Measurements from ENCODE around the gene FEM1A. TPM values are rescaled to one million over a fixed set of nuclear protein-coding genes. Genes with fewer than 3 reads are reported as not detected.

Gene FEM1A
- total RNA-seq, 1 donor from 2014 or later: 46.5 TPM

DNA sequence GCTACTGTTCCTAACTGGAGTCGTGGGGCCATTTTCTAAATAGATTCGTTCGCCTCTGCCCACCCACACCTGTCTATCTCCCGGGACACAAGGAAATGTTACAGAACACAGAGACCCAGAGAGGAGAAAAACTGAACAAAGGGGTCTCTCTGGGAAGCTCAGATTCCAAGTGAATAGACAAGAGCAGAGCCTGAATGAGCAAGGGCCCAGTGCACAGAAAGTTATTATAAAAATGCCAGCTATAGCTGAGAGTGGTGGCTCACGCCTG lies 27.2 kb upstream of the FEM1A start:
- intact Hi-C loops (cut with micrococcal nuclease): no loop called here
- H3K9me3 ChIP-seq (replicated peaks): no peaks in the 10 kb centered on the region
- H3K4me3 ChIP-seq: no peak overlapping the region
- H3K36me3 ChIP-seq: no peaks in the 10 kb centered on the region
- peaks cover 12% of the 10 kb centered on the region for H3K4me1 ChIP-seq
- TF ChIP-seq CTCF (IDR thresholded peaks at IDR 0.05; ENCODE audit: borderline replicate concordance): no peak
- H3K27ac ChIP-seq (replicated peaks): no peak overlapping the region
- no peak for DNase-seq
- peaks cover 25% of the 10 kb centered on the region for H3K27me3 ChIP-seq (ENCODE audit: low read depth)

DNA sequence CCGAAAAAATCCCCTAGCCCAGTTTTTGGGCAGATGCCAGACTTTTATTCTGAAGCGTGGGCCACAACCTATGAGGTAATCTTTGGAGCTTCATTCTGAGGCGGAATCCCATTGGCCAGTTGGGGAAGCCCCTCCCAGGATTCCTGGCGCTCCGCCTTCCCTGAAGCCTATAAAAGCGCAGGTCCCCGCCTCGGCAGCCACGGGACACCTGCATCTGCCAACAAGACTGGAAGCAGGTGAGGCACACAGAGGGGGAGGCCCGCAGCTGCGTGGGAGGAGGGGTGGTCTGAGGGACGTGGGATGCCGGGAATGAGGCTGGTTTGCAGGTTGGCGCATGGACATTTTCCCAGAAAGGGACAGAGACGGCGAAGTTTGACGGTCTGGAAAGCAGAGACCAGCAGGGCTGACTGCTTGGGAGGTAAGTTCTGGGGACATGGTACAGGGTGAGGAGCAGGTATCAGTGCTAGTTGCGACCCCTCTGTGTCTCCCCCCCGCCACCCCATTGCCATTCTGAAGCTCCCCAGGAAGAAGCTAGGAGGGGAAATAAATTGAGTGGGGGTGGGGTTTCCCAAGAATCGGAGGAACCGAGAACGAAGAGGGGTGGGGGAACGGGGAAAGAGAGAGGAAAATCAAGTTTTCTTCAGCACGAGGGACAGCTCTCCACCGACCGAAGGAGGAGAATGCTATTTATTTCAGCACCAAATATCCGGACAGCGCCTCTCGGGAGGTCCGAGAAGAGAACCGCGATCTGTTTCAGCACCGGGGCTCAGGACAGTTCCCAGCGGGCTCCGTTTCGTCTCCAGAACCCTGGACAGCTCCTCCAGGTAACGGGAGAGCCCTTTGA lies 22.4 kb upstream of the FEM1A start:
- H3K36me3 ChIP-seq: no peaks in the 10 kb centered on the region
- H3K27me3 ChIP-seq (ENCODE audit: low read depth): peaks cover 4% of the 10 kb centered on the region
- H3K27ac ChIP-seq (replicated peaks): no peak overlapping the region
- intact Hi-C loops (cut with micrococcal nuclease): no loop called here
- H3K4me3 ChIP-seq: no peak overlapping the region
- peak; percentile 75 for DNase-seq
- H3K4me1 ChIP-seq: no peaks in the 10 kb centered on the region
- H3K9me3 ChIP-seq (replicated peaks): no peaks in the 10 kb centered on the region
- no peak for TF ChIP-seq CTCF (IDR thresholded peaks at IDR 0.05; ENCODE audit: borderline replicate concordance)

- H3K9me3 ChIP-seq (replicated peaks): no peaks in the 10 kb centered on the region
Measured at GRCh38 chr19:4772566-4772965, 19.0 kb upstream of the FEM1A start.

GRCh38 chr19:4773047-4773640 lies 18.4 kb upstream of the FEM1A start:
- intact Hi-C loops (cut with micrococcal nuclease): no loop called here
- H3K4me3 ChIP-seq: no peak overlapping the region
- no peak for TF ChIP-seq CTCF (IDR thresholded peaks at IDR 0.05; ENCODE audit: borderline replicate concordance)
- H3K4me1 ChIP-seq: no peaks in the 10 kb centered on the region
- peaks cover 27% of the 10 kb centered on the region for H3K27me3 ChIP-seq (ENCODE audit: low read depth)
- no peak for DNase-seq
- no peaks in the 10 kb centered on the region for H3K36me3 ChIP-seq
- H3K27ac ChIP-seq (replicated peaks): no peak overlapping the region
- no peaks in the 10 kb centered on the region for H3K9me3 ChIP-seq (replicated peaks)

More at GRCh38 chr19:4772566-4772965, 19.0 kb upstream of the FEM1A start:
- Histone ChIP-seq H3K27ac (replicated peaks) (no peak overlapping the region), H3K4me1 (no peaks in the 10 kb centered on the region), H3K4me3 (no peak overlapping the region), H3K36me3 (no peaks in the 10 kb centered on the region), H3K27me3 (ENCODE audit: low read depth) (peaks cover 27% of the 10 kb centered on the region)
- no peak for TF ChIP-seq CTCF (IDR thresholded peaks at IDR 0.05; ENCODE audit: borderline replicate concordance)
- intact Hi-C loops (cut with micrococcal nuclease): no loop called here
- DNase-seq: no peak

DNA sequence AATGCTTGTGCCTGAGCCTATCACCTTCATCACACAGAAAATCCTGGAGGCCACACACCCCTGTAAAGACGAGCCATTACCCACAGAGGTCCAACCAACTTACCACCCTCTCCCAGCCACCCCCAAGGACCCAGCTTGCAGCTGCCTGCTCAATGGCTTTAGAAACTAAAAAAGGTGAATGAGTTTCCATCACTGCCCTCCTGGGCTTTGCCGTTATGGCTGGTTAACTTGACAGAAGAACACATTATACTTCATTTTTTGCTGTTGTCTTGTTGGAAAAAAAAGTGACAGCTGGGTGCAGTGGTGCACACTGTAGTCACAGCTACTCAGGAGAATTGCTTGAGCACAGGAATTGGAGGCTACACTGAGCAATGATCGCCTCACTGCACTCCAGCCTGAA lies 17.4 kb upstream of the FEM1A start:
- Histone ChIP-seq H3K9me3 (replicated peaks) (no peaks in the 10 kb centered on the region), H3K36me3 (no peaks in the 10 kb centered on the region), H3K4me3 (no peak overlapping the region), H3K27ac (replicated peaks) (no peak overlapping the region), H3K27me3 (ENCODE audit: low read depth) (peaks cover 27% of the 10 kb centered on the region), H3K4me1 (no peaks in the 10 kb centered on the region)
- intact Hi-C loops (cut with micrococcal nuclease): no loop called here
- TF ChIP-seq CTCF (IDR thresholded peaks at IDR 0.05; ENCODE audit: borderline replicate concordance): no peak
- no peak for DNase-seq

Measured in left ventricle myocardium inferior (tissue), 1 donor.